Smooth muscle cell (in vitro differentiated cells): ENCODE results near the gene ATR. TPM values are rescaled to one million over a fixed set of nuclear protein-coding genes. Genes with fewer than 3 reads are reported as not detected.
"Not testable (repeated sequence)": the region's sequence is repeated elsewhere in the genome, so short reads cannot be mapped to it uniquely, and the experiment has no call there.

ENCODE experiments used
- DNase-seq: peaks from one replicate; lab custom pipeline; 2025; ENCODE audit not compliant: unreplicated experiment; lab: John Stamatoyannopoulos, UW
- H2AFZ ChIP-seq: fragments of 200-600 bp; sonication (generic); 2 replicates; pipeline ENCODE4 v1.6.0; 2016; ENCODE audit warnings: antibody characterized with exemption, low read depth, mild to moderate bottlenecking
- H3F3A ChIP-seq: fragments of 200-600 bp; sonication (generic); 2 replicates; pipeline ENCODE4 v1.6.0; 2017; ENCODE audit warnings: antibody characterized with exemption, low read depth
- H3K27ac ChIP-seq: fragments of 200-600 bp; sonication (generic); 2 replicates; pipeline ENCODE4 v1.5.1; 2016; ENCODE audit warnings: low read depth, mild to moderate bottlenecking
- H3K27me3 ChIP-seq: fragments of 200-600 bp; sonication (generic); 2 replicates; pipeline ENCODE4 v1.6.1; 2016; ENCODE audit warnings: low read depth, mild to moderate bottlenecking
- H3K36me3 ChIP-seq: fragments of 200-600 bp; sonication (generic); 2 replicates; pipeline ENCODE4 v1.5.1; 2016; ENCODE audit warnings: low read depth
- H3K4me1 ChIP-seq: fragments of 200-600 bp; sonication (generic); 2 replicates; pipeline ENCODE4 v1.5.1; 2016; ENCODE audit warnings: low read depth
- H3K4me2 ChIP-seq: fragments of 200-600 bp; sonication (generic); 2 replicates; pipeline ENCODE4 v1.6.0; 2016; ENCODE audit warnings: mild to moderate bottlenecking
- H3K4me3 ChIP-seq: fragments of 200-600 bp; sonication (generic); 2 replicates; pipeline ENCODE4 v1.5.1; 2016; ENCODE audit warnings: mild to moderate bottlenecking
- H3K79me2 ChIP-seq: fragments of 200-600 bp; sonication (generic); 2 replicates; pipeline ENCODE4 v1.6.0; 2016; ENCODE audit warnings: low read depth, mild to moderate bottlenecking
- H3K9ac ChIP-seq: fragments of 200-600 bp; sonication (generic); 2 replicates; pipeline ENCODE4 v1.6.0; 2016; ENCODE audit warnings: low read depth
- H3K9me3 ChIP-seq: fragments of 200-600 bp; sonication (generic); replicated peaks from 2 replicates; pipeline ENCODE4 v1.5.1; 2016; ENCODE audit warnings: low read depth
- H4K20me1 ChIP-seq: fragments of 200-600 bp; sonication (generic); 2 replicates; pipeline ENCODE4 v1.6.0; 2016; ENCODE audit warnings: low read depth
- CTCF ChIP-seq: fragments of 200-600 bp; sonication (generic); IDR thresholded peaks from 2 replicates; pipeline ENCODE4 v1.5.1; 2017; ENCODE audit warnings: borderline replicate concordance, mild to moderate bottlenecking, antibody characterized with exemption; ENCODE audit not compliant: insufficient read depth, poor library complexity, severe bottlenecking
- WGBS: methylation state at CpG from one replicate; pipeline ENCODE4 v1.1.7; 2016; ENCODE audit warnings: low lambda C conversion rate; 5-methylcytosine and 5-hydroxymethylcytosine counted together
- polyA plus RNA-seq: library from polyadenylated mRNA; unstranded; fragments of >200 nt; fragmentation: Nextera tagmentation; extraction: Ambion mirVana; gene quantifications from 2 replicates; pipeline ENCODE4 v1.2.1, GENCODE V29; 2016
- total RNA-seq: library from RNA; depleted of rRNA; stranded (reverse); fragments of >200 nt; gene quantifications from 2 replicates; pipeline ENCODE4 v1.2.3, GENCODE V29; 2014

Gene ATR
- total and polyA plus RNA-seq, 2 experiments from 2014 or later, result 8.8 to 22.5 TPM

- TF ChIP-seq CTCF, result no peak
- no peaks in the 10 kb centered on the region for H3F3A ChIP-seq
- no peaks in the 10 kb centered on the region for H3K27me3 ChIP-seq
- WGBS, result 96% methylated on average over 1 of the region's 1 CpG
- no peak overlapping the region for H3K4me2 ChIP-seq
- H3K9ac ChIP-seq, result no peak overlapping the region
- H3K79me2 ChIP-seq, result no peaks in the 10 kb centered on the region
- H3K4me1 ChIP-seq, result no peaks in the 10 kb centered on the region
- no peak overlapping the region for H3K27ac ChIP-seq
- no peaks in the 10 kb centered on the region for H3K36me3 ChIP-seq
- no peak overlapping the region for H2AFZ ChIP-seq
- no peaks in the 10 kb centered on the region for H4K20me1 ChIP-seq
- H3K9me3 ChIP-seq, result no peaks in the 10 kb centered on the region
- H3K4me3 ChIP-seq, result no peak overlapping the region
- no peak for DNase-seq
Measured at GRCh38 chr3:142588703-142589102, 10.2 kb upstream of the ATR start.

- no peak overlapping the region for H3K4me2 ChIP-seq
- DNase-seq, result no peak
- H3K36me3 ChIP-seq, result no peaks in the 10 kb centered on the region
- H3K4me1 ChIP-seq, result no peaks in the 10 kb centered on the region
- 54% methylated on average over 2 of the region's 2 CpGs for WGBS
- no peak overlapping the region for H3K9ac ChIP-seq
- no peak overlapping the region for H3K27ac ChIP-seq
- TF ChIP-seq CTCF, result peak; percentile 57
- no peak overlapping the region for H2AFZ ChIP-seq
- H3K27me3 ChIP-seq, result no peaks in the 10 kb centered on the region
- H4K20me1 ChIP-seq, result no peaks in the 10 kb centered on the region
- no peaks in the 10 kb centered on the region for H3K79me2 ChIP-seq
- H3K4me3 ChIP-seq, result no peak overlapping the region
- H3K9me3 ChIP-seq, result no peaks in the 10 kb centered on the region
- no peaks in the 10 kb centered on the region for H3F3A ChIP-seq
Measured at GRCh38 chr3:142586803-142587406, 8.4 kb upstream of the ATR start.

GRCh38 chr3:142581070-142581469 is 2.5 kb upstream of the ATR start:
- Histone ChIP-seq H3K4me1 (peaks cover 19% of the 10 kb centered on the region), H3K79me2 (peaks cover 20% of the 10 kb centered on the region)
- 72% methylated on average over 11 of the region's 11 CpGs for WGBS
- not testable (repeated sequence) for H3K27ac ChIP-seq, DNase-seq, H3K27me3 ChIP-seq, H3K9me3 ChIP-seq, H3K4me2 ChIP-seq, H4K20me1 ChIP-seq, H3F3A ChIP-seq, H3K9ac ChIP-seq, H3K36me3 ChIP-seq, H2AFZ ChIP-seq, H3K4me3 ChIP-seq

- no peak for TF ChIP-seq CTCF
Measured at GRCh38 chr3:142580061-142580423, 1.5 kb upstream of the ATR start.

More at GRCh38 chr3:142580061-142580423, 1.5 kb upstream of the ATR start:
- H2AFZ ChIP-seq, result no peak overlapping the region
- 100% methylated on average over 1 of the region's 1 CpG for WGBS
- DNase-seq, result no peak
- peaks cover 19% of the 10 kb centered on the region for H3K4me1 ChIP-seq
- H3K27me3 ChIP-seq, result no peaks in the 10 kb centered on the region
- no peak overlapping the region for H3K4me3 ChIP-seq
- peaks cover 23% of the 10 kb centered on the region for H3K79me2 ChIP-seq
- no peak overlapping the region for H3K4me2 ChIP-seq
- H3K9me3 ChIP-seq, result no peaks in the 10 kb centered on the region
- peaks cover under 1% of the 10 kb centered on the region for H4K20me1 ChIP-seq
- no peaks in the 10 kb centered on the region for H3K36me3 ChIP-seq
- H3F3A ChIP-seq, result peaks cover 7% of the 10 kb centered on the region
- peak overlapping the region; percentile 95 for H3K27ac ChIP-seq
- H3K9ac ChIP-seq, result no peak overlapping the region
